Measurements from ENCODE around the gene MBOAT7.

The MBOAT7 gene

GRCh38 chr19:54137699-54138488 is 51.5 kb downstream of the MBOAT7 start, which contains the start of gene CNOT3:
CNOT3 (plus strand) TSS chr19:54137762; CDS start chr19:54142979, 5,217 bp downstream.
- DNase-seq: no peak

- DNase-seq: peak; percentile 98
Observed at GRCh38 chr19:54136864-54137698, 52.3 kb downstream of the MBOAT7 start.

GRCh38 chr19:54136086-54136863 is 53.1 kb downstream of the MBOAT7 start:
- no peak for DNase-seq

- DNase-seq: no peak
Observed at GRCh38 chr19:54133957-54134590, 55.3 kb downstream of the MBOAT7 start.

- DNase-seq: peak; percentile 67
Observed at GRCh38 chr19:54133312-54133956, 55.9 kb downstream of the MBOAT7 start.

GRCh38 chr19:54129617-54129996 is 59.8 kb downstream of the MBOAT7 start:
- no peak for DNase-seq

- DNase-seq: no peak
Observed at GRCh38 chr19:54128796-54129616, 60.4 kb downstream of the MBOAT7 start.

GRCh38 chr19:54128441-54128725 is 61.0 kb downstream of the MBOAT7 start:
- DNase-seq: no peak

GRCh38 chr19:54127688-54128440 is 61.5 kb downstream of the MBOAT7 start:
- DNase-seq: no peak

GRCh38 chr19:54125713-54126112 is 63.7 kb downstream of the MBOAT7 start:
- no peak for DNase-seq

GRCh38 chr19:54124393-54124792 is 65.0 kb downstream of the MBOAT7 start:
- no peak for DNase-seq

GRCh38 chr19:54123682-54124081 is 65.7 kb downstream of the MBOAT7 start:
- no peak for DNase-seq

All from NCI-H2171 (cell line).